NCI-H748 treated with DMSO at 0.1 percent for 48 hours (cell line): ENCODE measurements around the gene VCPKMT.
"Not testable (repeated sequence)": the region's sequence is repeated elsewhere in the genome, so short reads cannot be mapped to it uniquely, and the experiment has no call there.

Experiments used
- DNase-seq: peaks from one replicate; lab custom pipeline; 2025; lab: John Stamatoyannopoulos, UW

The VCPKMT gene

GRCh38 chr14:50092006-50092555 lies 24.3 kb downstream of the VCPKMT start:
- DNase-seq = no peak

GRCh38 chr14:50091240-50091913 lies 25.0 kb downstream of the VCPKMT start:
- no peak for DNase-seq

- DNase-seq = no peak
Measured at GRCh38 chr14:50089208-50089607, 27.2 kb downstream of the VCPKMT start.

- no peak for DNase-seq
Measured at GRCh38 chr14:50088731-50089130, 27.6 kb downstream of the VCPKMT start.

GRCh38 chr14:50088117-50088515 lies 28.3 kb downstream of the VCPKMT start:
- DNase-seq = no peak

- DNase-seq = no peak
Measured at GRCh38 chr14:50087341-50088116, 28.8 kb downstream of the VCPKMT start.

GRCh38 chr14:50086321-50086711 lies 30.1 kb downstream of the VCPKMT start:
- no peak for DNase-seq

- DNase-seq = no peak
Measured at GRCh38 chr14:50085570-50086320, 30.6 kb downstream of the VCPKMT start.

- DNase-seq = no peak
Measured at GRCh38 chr14:50084666-50085065, 31.7 kb downstream of the VCPKMT start.

- no peak for DNase-seq
Measured at GRCh38 chr14:50083467-50084337, 32.7 kb downstream of the VCPKMT start.

GRCh38 chr14:50082784-50083466 lies 33.4 kb downstream of the VCPKMT start:
- DNase-seq = no peak

GRCh38 chr14:50082308-50082742 lies 34.0 kb downstream of the VCPKMT start:
- no peak for DNase-seq

- DNase-seq = not testable (repeated sequence)
Measured at GRCh38 chr14:50079103-50079502, 37.3 kb downstream of the VCPKMT start.

- not testable (repeated sequence) for DNase-seq
Measured at GRCh38 chr14:50073663-50074062, 42.7 kb downstream of the VCPKMT start.

- DNase-seq = no peak
Measured at GRCh38 chr14:50072395-50072794, 44.0 kb downstream of the VCPKMT start.

GRCh38 chr14:50070840-50071548 lies 45.4 kb downstream of the VCPKMT start:
- no peak for DNase-seq

GRCh38 chr14:50070230-50070629 lies 46.1 kb downstream of the VCPKMT start:
- DNase-seq = no peak

- DNase-seq = no peak
Measured at GRCh38 chr14:50069325-50069724, 47.0 kb downstream of the VCPKMT start.

- DNase-seq = no peak
Measured at GRCh38 chr14:50068496-50068895, 47.9 kb downstream of the VCPKMT start.
